Hematopoietic multipotent progenitor cell treated with erythropoietin and hydrocortisone succinate and interleukin-3 and kit ligand, for 4 days (in vitro differentiated cells): ENCODE data around the gene ETV1.

Source experiments
- DNase-seq: peaks from one replicate; pipeline ENCODE4 v3.0.0-alpha.2; 2015

ETV1 gene

GRCh38 chr7:13986208-13986607 lies 3.3 kb downstream of the ETV1 start:
- DNase-seq: no peak

DNA sequence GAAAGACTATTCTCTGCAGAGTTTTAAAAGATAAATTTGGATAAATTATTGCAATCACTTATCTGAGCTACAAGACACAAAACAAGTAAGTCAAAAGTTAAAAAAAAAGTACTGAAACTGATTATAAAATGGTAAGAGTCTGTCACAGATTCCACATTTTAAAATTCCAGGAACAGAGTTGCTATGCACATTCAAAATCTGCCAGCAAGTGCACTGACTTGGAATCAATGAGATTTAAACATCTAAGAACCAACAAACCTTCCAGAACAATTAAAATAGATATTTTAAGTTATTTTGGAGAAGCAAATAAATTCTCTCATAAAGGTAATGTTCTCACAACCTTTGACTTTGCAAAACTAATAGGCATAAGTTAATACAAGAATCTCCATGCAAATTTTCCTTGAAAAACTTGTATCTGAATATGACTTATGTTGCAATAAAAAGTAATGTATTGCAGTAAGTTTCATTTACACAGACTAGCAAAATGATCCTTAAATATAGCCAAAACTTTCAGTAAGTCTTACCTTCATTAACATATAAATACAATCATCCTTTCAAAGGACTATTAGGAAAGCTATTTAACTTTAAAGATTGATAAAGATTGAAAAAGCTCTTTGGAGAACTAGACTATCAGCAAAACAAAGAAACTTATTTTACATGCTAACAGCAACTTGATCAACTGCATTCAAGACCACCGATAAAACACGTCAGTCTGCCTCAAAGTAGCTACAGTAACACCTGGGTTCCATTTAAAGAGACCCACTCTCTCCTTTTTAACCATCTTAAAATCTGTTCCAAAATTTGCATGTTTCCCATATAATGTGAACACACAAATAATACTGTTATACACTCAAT lies 4.4 kb downstream of the ETV1 start:
- DNase-seq: no peak

- DNase-seq: no peak
Measured at GRCh38 chr7:13984061-13984460, 5.4 kb downstream of the ETV1 start.

DNA sequence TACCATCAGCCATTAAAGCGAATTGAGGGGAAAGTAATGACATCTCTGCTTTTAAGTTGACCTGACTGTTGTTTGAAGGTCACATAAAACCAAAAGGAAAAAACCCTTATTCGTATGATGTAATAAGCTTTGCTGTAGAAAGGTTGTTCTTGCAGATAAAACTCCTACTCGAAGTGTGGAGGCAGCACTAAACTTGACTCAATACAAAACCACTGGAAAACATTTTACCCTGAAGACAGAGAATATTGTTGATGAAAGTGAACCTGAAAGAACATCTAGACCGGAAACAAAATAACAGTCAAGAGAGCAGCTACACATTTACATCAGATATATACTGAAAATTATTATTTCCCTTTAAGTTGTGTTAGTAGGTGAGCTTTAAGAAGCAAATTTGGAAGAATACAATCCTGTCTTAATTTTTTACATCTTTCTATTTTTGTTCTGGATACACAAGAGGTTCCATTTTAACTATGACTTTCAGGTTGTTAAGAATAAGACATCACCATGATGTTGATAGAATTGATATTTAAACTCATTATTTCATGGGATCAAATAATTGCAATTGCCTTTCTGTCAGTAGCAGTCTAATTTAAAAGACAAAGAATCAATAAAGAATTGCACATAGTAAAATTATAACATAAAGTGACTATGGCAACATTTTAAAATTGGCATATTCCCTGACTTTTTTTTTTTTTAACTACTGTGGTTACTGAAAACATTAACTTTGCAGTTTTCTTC lies 6.4 kb downstream of the ETV1 start:
- DNase-seq: no peak

GRCh38 chr7:13981070-13981469 lies 8.4 kb downstream of the ETV1 start:
- DNase-seq: peak; percentile 28

GRCh38 chr7:13980474-13980873 lies 9.0 kb downstream of the ETV1 start:
- no peak for DNase-seq

DNA sequence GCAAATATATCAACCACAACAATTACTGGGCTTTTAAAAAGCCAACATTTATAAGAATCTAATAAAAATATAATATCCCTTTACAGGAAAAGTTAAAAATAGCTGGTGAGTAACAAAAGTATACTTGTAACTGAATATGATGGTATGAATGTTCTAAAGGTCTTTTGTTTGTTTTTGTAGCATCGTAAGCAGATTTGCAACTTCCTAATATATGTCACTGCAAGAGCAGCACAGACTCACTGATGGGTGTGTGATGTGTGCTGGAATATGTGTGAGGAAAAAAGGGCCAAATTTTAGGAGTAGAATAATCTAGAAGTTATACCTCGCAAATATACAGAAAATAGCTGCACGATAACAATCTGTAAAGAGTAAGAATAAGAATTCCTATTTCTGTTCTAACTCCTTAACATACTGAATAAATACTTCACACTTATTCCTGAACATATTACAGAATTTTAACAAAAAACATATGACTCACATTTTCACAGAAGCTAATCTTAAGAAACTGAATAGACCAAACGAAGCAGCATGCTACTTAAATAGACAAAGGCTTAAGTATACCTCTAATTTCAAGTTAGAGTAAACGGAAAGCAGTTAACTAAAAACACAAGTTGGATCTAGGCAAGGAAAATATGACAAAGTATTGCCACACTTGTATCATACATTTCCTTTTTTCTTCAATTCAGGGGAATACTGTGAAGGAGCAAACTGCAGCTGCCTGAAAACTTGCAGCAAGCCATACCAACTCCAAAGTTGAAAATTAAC lies 9.6 kb downstream of the ETV1 start:
- no peak for DNase-seq

DNA sequence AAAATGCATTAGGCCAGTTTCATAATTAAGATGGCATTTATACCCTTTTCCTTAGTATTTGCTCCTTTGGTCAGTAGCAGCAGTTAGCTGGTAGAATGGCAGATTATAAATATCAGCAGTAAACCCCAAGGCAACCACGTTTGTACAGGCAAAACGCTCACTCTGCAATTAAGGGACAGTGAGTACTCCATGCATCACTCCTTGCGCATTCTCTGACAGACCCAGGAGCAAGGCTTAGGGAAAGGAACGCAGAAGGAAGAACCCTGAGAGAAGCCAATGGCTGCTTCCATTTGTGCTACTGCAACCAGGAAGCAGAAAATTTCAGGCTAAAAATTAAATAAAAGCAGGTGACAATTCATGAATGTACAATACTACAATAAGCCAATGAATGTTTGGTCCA lies 12.9 kb downstream of the ETV1 start:
- DNase-seq: no peak

GRCh38 chr7:13965077-13965476 lies 24.4 kb downstream of the ETV1 start:
- DNase-seq: no peak

DNA sequence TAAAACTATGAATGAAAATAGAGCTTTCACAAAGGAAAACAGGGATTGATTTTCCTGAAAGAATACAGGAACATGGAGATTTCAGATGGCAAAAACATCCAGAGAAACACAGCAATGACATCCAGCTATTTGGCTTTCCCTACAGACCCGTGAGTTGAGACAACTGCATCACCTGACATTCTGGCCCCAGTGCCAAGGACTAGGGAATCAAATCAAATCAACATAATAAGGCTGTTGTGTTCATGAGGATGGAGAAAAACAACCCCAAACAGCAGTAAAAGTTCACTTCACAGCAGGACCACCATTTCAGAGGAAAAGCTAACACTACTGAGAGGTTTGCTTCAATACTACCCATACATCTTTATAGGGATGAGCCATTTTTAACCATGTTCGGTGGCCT lies 25.5 kb downstream of the ETV1 start:
- DNase-seq: no peak

DNA sequence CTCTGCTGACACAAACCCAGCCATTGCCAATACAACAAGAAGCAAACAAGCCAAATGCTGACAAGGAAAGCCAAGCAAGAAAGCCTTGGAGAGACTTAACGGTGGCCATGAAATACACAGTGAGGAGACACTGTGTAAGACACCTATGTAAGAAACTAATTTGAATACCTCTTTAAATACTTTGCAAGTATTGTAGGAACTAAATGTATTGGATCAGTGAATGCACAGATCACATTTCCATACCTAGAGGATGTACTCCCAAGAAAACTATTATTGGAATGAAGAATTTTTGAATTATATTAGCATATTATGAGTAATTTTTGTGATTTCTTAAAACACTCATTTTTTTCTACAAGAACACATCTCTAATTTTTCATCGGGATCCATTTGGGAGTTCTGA lies 34.0 kb downstream of the ETV1 start:
- no peak for DNase-seq

DNA sequence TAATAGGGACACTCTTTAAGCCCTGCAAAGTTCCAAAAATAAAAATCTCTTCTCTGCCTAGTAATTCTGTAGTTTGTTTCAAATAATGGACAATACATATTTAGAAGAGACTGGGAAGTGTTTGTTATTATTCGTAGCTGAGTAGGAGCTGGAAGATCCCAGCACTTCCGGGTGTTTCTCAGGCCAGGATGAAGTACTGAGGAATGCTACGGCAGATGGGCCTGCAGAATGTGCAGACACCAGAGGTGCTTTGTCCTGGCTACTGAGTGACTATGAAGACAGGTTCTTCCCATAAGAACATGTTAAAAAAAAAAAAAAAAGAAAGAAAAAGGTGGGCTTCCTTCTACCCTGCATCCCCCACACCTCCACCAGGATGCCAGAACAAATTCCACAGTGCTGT lies 36.1 kb downstream of the ETV1 start:
- DNase-seq: no peak

DNA sequence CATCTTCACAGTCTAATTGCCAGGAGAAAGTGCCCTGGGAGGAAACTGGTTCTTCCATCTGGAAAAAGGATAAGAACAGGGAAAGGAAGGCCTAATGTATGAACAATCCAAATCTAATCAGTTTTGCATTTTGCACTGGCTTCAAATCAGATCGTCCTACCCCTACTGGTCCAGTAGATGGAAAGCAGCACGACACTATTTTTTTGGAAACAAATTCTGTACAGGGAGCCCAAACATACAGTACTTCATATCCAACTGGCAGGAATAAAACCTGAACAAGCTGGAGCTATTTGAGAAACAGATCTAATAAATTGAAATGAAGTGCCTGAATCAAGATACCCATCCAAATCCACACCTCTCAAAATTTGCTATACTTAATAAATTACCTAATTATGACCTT lies 36.5 kb downstream of the ETV1 start:
- DNase-seq: no peak

DNA sequence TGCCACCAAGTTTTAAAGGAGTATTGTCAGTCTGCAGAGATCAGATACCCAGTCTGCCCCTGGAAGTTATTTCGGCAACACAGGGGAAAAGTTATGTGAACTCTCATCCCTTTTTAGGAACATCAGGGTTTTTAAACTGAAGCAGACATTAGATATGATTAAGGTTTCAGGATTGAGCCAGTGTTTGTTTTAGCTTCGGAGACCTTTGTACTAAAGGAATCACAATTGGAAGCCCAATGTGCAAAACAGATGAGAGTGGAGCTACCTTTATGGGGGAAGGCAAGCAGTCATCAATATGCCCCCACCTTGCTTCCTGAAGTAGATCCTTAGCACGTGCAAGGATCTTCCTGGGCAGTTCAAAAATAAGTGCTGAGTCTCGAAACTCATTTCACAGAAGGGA lies 39.5 kb downstream of the ETV1 start:
- no peak for DNase-seq

- DNase-seq: no peak
Measured at GRCh38 chr7:13949445-13949844, 40.0 kb downstream of the ETV1 start.

DNA sequence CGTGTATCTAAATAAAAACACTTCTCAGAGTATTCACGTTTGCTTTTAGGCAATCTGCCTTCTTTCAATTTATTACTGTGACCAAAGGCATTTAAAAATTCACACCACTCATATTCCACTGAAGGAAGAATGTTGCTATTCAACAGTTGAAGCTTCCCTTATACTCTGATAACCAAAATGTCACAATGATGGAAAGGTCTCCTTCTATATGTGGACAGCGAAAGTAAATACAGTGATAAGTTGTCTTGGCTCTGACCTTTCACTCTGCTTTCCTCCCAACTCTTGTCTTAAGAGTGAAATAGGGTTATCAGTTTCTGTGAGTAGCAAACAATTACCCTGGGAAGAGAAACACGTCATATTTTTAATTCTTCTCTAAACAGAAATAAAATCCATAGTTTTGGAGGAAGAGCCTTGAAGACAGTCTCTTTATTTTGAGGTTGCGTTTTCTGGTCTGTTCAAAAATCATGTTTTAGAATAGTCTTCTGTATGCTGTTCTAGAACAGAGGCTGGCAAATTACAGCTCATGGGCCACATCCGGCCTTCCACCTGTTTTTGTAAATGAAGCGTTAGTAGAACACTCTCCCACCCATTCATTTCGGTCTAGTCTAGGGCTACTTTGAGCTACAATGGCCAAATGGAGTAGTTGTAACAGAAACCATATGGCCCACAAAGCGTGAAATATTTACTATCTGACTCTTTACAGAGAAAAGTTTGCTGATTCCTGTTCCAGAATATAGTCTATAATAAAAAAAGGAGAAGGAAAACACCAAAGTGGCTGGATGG lies 41.3 kb downstream of the ETV1 start:
- DNase-seq: no peak

DNA sequence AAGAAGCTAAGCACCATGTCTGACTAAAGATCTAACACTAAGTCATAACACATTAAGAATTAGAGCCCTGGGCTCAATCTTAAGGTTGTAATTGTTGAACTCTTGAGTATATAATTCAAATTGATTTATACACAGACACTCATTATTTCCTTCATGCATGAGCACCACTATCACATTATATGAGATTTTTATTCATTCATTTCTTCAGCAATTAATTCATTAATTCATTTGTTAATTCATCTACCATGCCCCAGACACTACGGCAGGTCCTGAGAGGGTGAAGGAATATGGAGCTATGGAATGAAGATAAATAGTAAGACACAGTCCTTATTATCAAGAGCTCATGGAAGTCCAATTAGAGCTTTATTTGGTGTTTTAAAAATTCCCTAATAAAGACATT lies 41.9 kb downstream of the ETV1 start:
- DNase-seq: no peak

DNA sequence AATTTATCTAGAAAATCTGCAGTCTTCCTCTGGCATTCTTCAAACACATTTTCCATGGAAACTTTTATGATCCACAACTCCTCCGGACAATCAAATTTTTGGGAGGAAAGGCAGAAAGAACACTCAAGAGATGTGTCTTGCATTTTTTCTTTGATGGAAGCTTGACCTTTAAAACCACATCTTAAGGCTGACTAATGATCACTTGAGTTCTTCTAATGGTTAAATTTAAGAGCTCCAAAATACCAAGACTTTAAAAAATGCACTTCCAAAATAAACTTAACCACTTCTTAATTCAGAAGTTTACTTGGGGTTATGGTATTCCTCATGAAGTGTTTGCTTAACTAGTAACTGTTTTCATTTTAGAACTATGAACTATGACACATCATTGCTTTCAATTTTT lies 43.3 kb downstream of the ETV1 start:
- no peak for DNase-seq

DNA sequence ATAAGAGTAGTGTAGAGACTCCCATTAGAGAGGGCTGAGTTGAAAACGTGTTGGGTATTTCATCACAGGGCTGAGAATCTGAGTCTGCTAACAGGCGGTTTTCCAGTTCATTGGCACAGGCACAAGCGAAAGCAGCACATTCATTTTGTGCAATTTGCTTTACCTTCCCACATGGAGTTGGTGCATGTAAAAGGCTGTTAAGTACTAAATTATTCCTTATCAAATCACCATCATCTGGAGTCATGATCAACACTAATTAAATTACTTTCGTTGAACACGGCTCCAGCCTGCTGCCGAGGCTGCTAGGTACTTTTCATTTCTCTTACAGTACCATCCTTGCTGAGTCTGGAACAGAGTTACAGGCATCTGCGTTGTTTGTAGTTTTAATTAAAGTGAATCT lies 43.8 kb downstream of the ETV1 start:
- DNase-seq: no peak

GRCh38 chr7:13933536-13933935 lies 55.9 kb downstream of the ETV1 start:
- no peak for DNase-seq

- no peak for DNase-seq
Measured at GRCh38 chr7:13933091-13933490, 56.4 kb downstream of the ETV1 start.

- no peak for DNase-seq
Measured at GRCh38 chr7:13932131-13932530, 57.3 kb downstream of the ETV1 start.

DNA sequence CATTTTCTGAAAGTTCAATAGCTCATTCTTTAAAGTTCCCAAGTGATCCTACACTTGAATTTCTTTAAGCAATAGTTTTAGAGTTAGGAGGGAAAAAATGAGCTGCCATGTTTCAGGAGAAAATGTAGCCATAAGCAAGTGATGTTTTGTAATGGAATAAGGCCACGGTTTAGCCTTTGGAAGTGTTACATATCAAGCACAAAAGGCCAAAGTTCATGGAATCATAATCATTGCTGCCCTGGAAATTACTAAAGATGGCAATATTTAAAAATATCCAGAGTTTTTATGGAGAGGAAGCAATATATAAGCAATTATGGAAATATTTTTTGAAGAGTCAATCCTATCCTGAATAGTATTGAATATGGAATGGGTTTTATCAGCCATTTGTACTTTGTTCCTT lies 68.4 kb downstream of the ETV1 start:
- DNase-seq: no peak
